NCI-H2107 treated with DMSO at 0.1 percent for 48 hours (cell line): ENCODE data around the gene PRIM2.
"Not testable (repeated sequence)": the region's sequence is repeated elsewhere in the genome, so short reads cannot be mapped to it uniquely, and the experiment has no call there.

Experiments used
- DNase-seq: peaks from one replicate; lab custom pipeline; 2025; ENCODE audit not compliant: unreplicated experiment; lab: John Stamatoyannopoulos, UW

Gene PRIM2

GRCh38 chr6:57577023-57577422 is 259.6 kb downstream of the PRIM2 start:
- DNase-seq = not testable (repeated sequence)

- DNase-seq = not testable (repeated sequence)
These were observed 262.1 kb downstream of the PRIM2 start for GRCh38 chr6:57579489-57579888.

DNA sequence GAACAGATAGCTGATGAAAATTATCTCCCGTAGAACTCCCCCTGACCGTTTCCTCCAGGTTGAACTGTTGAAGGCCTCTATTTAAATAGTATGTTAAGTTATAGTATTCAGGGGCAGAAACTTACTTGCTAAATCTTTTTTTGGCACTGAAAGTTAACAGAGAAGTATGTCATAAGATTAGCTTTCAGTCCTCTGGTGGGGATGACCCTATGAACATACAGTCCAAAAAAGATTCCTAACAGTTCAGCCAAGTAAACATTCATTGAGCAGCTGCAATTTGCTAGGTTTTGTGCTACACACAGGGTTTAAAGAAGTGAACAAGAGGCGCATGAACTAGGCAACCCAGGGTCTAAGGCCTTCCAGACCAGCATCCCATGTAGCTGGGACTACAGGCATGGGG is 264.2 kb downstream of the PRIM2 start:
- DNase-seq = not testable (repeated sequence)

DNA sequence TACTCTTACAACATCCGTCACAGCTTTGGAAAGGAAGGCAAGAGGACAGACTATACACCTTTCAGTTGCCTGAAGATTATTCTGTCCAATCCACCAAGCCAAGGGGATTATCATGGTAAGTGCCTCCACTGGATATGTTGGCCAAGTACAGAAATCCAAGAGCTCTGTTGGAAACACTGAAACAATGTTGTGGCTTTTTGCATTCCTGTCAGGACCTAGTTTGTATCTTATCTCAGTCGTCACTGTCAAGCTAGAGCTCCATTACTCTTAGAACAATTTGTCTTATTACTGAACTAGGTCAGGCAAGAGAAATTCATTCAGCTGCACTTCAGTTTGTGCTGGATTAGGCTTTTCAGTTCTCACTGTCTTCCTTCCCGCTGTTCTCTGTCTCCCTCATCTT is 283.7 kb downstream of the PRIM2 start:
- DNase-seq = not testable (repeated sequence)

DNA sequence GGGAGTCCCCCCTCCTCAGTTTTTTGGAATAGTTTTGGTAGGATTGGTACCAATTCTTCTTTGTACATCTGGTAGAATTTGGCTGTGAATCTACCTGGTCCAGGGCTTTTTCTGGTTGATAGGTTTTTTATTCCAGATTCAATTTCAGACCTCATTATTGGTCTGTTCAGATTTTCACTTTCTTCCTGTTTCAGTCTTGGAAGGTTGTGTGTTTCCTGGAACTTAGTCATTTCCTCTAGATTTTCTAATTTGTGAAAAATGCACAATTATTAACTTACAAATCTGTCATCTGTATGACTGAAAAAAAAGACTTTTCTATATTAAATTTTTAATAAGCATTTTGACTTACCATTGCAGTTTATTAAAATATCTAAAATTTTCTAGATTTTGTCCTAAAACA is 287.9 kb downstream of the PRIM2 start:
- not testable (repeated sequence) for DNase-seq

DNA sequence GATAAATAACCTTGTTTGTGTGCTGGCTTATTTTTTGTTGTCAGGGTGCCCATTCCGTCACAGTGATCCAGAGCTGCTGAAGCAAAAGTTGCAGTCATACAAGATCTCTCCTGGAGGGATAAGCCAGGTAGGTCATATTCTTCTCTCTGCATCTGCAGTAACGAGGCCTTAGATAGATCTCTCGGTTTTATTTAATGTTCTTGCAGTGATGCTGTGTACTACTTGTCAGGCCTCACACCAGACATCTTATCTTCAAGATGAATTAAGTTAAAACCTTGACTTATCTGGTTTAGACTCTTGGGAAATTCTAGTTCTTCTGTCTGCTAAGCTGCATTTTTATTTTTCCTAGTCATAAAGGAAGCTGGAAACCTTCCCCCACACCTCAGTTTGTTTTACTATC is 288.9 kb downstream of the PRIM2 start:
- not testable (repeated sequence) for DNase-seq

DNA sequence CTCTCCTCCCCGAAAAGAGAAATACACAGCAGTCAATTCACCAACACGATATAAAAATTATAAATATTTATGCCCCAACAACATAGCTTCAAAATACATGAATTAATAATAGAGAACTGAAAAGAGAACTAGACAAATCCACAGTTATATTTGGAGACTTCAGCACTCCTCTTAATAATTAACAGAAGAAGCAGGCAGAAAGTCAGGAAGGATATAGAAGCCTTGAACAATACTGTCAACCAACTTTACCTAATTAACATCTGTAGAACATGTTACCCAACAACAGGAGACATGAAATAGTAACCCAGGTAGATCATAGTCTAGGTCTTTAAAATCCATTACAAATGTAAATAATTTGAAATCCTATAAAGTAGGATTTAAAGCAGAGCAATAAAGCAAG is 293.2 kb downstream of the PRIM2 start:
- DNase-seq = not testable (repeated sequence)

DNA sequence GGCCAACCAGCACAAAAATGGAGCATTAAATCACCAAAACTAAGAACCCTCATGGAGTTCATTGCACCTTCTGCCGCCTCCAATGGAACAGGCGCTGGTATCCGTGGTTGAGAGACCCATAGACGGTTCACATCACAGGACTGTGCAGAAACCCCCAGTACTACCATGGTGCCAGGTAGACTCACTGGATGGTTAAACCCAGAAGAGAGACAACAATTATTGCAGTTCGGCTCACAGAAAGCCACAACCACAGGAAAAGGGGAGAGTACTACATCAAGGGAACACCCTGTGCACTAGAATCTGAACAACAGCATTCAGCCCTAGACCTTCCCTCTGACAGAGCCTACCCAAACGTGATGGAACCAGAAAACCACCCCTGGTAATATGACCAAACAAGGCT is 301.5 kb downstream of the PRIM2 start:
- not testable (repeated sequence) for DNase-seq

- not testable (repeated sequence) for DNase-seq
These were observed 314.3 kb downstream of the PRIM2 start for GRCh38 chr6:57631773-57632172.

DNA sequence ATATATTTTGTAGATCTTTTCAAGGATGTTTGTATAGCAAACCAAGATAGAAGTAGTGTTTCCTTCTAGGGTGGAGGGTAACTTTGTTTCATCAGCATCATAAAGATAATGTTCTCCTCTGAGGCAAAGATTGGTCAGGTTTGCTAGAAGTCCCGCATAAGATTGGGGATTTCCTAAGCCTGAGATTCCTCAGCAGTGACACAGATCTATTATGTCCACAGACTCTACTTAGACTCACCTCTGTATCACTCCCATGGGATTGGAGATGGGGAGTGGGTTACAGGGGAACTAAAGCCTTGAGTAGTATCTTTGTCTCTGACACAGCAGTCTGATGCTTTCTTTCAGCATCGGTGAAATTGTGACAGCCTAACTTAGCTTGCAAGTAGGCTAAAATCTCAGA is 341.1 kb downstream of the PRIM2 start:
- DNase-seq = not testable (repeated sequence)

GRCh38 chr6:57659794-57660193 is 342.4 kb downstream of the PRIM2 start:
- DNase-seq = not testable (repeated sequence)

GRCh38 chr6:57660940-57661339 is 343.5 kb downstream of the PRIM2 start:
- DNase-seq = not testable (repeated sequence)

- DNase-seq = not testable (repeated sequence)
These were observed 350.7 kb downstream of the PRIM2 start for GRCh38 chr6:57668108-57668507.

- not testable (repeated sequence) for DNase-seq
These were observed 353.8 kb downstream of the PRIM2 start for GRCh38 chr6:57671237-57671636.

DNA sequence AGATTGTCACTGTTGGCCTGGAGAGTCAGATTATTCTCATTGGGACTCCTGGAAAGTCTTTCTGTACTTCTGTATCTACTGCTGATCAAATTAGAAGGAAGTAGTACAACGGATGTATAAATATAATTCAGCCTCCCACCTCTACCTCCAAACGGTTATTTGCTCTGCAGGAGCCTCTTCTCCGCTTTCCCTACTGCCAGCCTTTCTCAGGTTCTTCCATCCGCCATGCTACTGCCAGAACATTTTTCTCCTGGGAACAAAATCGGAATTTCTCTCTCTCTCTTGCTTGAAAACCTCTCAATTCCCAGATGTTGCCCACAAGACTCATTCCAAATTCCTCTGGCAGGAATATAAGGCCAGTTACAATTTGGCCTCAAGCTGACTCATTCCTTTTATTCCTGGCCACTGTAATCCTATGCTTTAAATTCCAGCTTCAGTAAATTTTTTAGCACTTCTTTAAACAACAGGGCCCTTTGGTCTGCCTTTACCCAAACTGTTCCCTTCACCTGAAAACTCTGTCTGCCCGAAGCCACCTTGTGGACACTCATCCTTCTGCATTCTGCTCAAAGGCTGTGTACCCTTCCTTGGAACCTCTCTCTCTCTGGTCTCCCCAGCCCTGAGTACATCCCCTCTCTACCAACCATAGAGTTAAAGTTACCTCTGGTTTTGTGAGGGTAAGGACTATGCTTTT is 354.7 kb downstream of the PRIM2 start:
- DNase-seq = not testable (repeated sequence)

DNA sequence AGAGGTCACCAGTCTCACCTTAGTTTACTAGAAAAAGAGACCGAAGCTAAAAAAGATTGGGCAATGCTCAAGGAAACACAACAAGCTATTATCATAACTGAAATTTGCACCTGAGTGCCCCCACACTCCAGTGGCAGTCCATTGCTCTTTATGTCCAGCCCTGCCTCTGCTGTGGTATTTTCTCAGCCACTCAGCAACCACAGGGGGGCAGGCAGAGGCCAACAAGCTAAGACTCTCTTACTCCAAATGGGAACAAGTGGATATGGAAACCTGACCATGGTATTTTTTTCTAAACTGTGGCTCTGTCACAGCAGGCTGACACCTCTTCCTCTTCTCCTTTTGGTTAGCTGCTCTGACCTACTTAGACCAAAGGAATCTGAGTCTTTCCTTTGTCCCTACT is 355.9 kb downstream of the PRIM2 start:
- not testable (repeated sequence) for DNase-seq

DNA sequence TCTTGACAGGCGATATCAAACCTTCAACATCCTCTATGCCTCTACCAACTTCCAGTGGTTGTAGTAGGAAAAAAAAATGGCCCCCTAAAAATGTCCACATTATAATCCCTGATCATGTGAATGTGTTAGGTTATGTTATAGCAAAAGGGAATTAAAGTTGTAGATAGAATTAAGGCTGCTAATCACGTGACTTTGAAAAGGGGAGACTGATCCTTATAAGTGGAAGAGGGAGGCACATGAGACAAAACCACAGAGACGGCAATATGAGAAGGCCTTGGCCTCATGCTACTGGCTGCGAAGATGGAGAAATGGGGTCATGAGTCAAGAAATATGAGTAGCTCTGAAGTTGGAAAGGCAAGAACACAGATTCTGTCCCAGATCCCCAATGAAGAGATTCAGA is 358.0 kb downstream of the PRIM2 start:
- DNase-seq = not testable (repeated sequence)

GRCh38 chr6:57696382-57696781 is 379.0 kb downstream of the PRIM2 start:
- not testable (repeated sequence) for DNase-seq
